HCT116 (cell line): ENCODE data around the gene ARID3A. TPM values are rescaled to one million over a fixed set of nuclear protein-coding genes. Genes with fewer than 3 reads are reported as not detected.

ENCODE experiments used
- ATAC-seq: fragments of 200-7000 bp; cut with Tn5 transposase; 2 replicates; pipeline ENCODE4 v1.9.1; 2020; ENCODE audit warnings: mild to moderate bottlenecking, moderate library complexity
- BruUV-seq: library from RNA; stranded (reverse); fragments of 400-500 nt; replicated peaks from 2 replicates; lab custom pipeline; 2021; lab: Mats Ljungman, UMichigan
- CTCF ChIA-PET: fragments of 300-600 bp; sonication (Branson Sonifier 250); formaldehyde crosslinking; loops from one replicate; lab custom pipeline; 2021; ENCODE audit warnings: antibody characterized with exemption; lab: Charles Lee
- POLR2A ChIA-PET: fragments of 300-600, 350-600 bp; sonication (Branson Sonifier 250); formaldehyde crosslinking; loops from one replicate; lab custom pipeline; 2021; ENCODE audit warnings: antibody characterized with exemption; lab: Charles Lee
- RAD21 ChIA-PET, 2 experiments: fragments of 300-600 bp; sonication (Branson Sonifier 250); formaldehyde crosslinking; loops; one replicate each; lab custom pipeline; 2023; ENCODE audit warnings: low total read pairs in 2 of 2; ENCODE audit not compliant: uncharacterized antibody in 2 of 2, unreplicated experiment in 2 of 2, low non-redundant PET in 1 of 2; lab: Charles Lee
- DNase-seq: peaks from one replicate; pipeline ENCODE4 v3.0.0-alpha.2; 2010; ENCODE audit warnings: low read depth, low spot score
- H2AFZ ChIP-seq: fragments of 200-600 bp; shearing (Covaris generic), sonication (generic); 2 replicates; pipeline ENCODE4 v1.6.1; 2017; ENCODE audit warnings: low read depth, mixed run types, mixed read lengths, antibody characterized with exemption, low read length; ENCODE audit not compliant: poor library complexity, severe bottlenecking
- H3K27ac ChIP-seq: 2 replicates; pipeline ENCODE4 v1.5.1; 2012; ENCODE audit warnings: low read depth, low read length
- H3K27me3 ChIP-seq: fragments of 200-600 bp; sonication (generic); 2 replicates; pipeline ENCODE4 v1.6.1; 2016; ENCODE audit warnings: mixed run types, low read length, mixed read lengths; ENCODE audit not compliant: insufficient read depth
- H3K36me3 ChIP-seq, 2 experiments: fragments of 200-500 bp in 1 of 2; fragments of 200-600 bp in 1 of 2; sonication (Bioruptor generic) in 1 of 2; sonication (generic) in 1 of 2; 2 replicates each; pipeline versions ENCODE4 v1.5.1 to v1.6.1; 2014 to 2016; ENCODE audit warnings: low read length in 2 of 2, inconsistent platforms in 1 of 2, mixed read lengths in 1 of 2, mixed run types in 1 of 2; ENCODE audit not compliant: insufficient read depth in 2 of 2, control insufficient read depth in 1 of 2
- H3K4me1 ChIP-seq, 2 experiments: fragments of 200-600 bp in 1 of 2; sonication (generic) in 1 of 2; 2 replicates each; pipeline versions ENCODE4 v1.5.1 to v1.6.1; 2012 to 2017; ENCODE audit warnings: low read length in 2 of 2, inconsistent platforms in 1 of 2, mild to moderate bottlenecking in 1 of 2, mixed read lengths in 1 of 2, mixed run types in 1 of 2, moderate library complexity in 1 of 2; ENCODE audit not compliant: insufficient read depth in 2 of 2, control insufficient read depth in 1 of 2
- H3K4me2 ChIP-seq: fragments of 200-600 bp; sonication (generic); 2 replicates; pipeline ENCODE4 v1.6.1; 2017; ENCODE audit warnings: mixed run types, low read length, mixed read lengths
- H3K4me3 ChIP-seq, 2 experiments: fragments of 200-600 bp in 1 of 2; sonication (generic) in 1 of 2; replicated peaks in 1 of 2; 2 replicates each; pipeline ENCODE4 v1.5.1; 2011 to 2016; ENCODE audit warnings: low read length in 2 of 2, control low read depth in 1 of 2, low read depth in 1 of 2, mild to moderate bottlenecking in 1 of 2, mixed read lengths in 1 of 2, mixed run types in 1 of 2
- H3K79me2 ChIP-seq: fragments of 200-600 bp; sonication (generic); 2 replicates; pipeline ENCODE4 v1.6.1; 2017; ENCODE audit warnings: mild to moderate bottlenecking, mixed run types, low read length, moderate library complexity, mixed read lengths; ENCODE audit not compliant: insufficient read depth
- H3K9ac ChIP-seq: fragments of 200-600 bp; sonication (generic); 2 replicates; pipeline ENCODE4 v1.6.1; 2016; ENCODE audit warnings: low read length, mixed read lengths
- H3K9me2 ChIP-seq: fragments of 200-600 bp; sonication (generic), shearing (Covaris generic); 2 replicates; pipeline ENCODE4 v1.6.1; 2017; ENCODE audit warnings: mixed run types, mild to moderate bottlenecking, moderate library complexity; ENCODE audit not compliant: insufficient read depth
- H3K9me3 ChIP-seq, 2 experiments: fragments of 200-500 bp in 1 of 2; fragments of 200-600 bp in 1 of 2; sonication (Bioruptor generic) in 1 of 2; sonication (generic) in 1 of 2; 2 replicates each; pipeline ENCODE4 v1.6.1; 2014 to 2017; ENCODE audit warnings: low read length in 2 of 2, mixed read lengths in 2 of 2, inconsistent platforms in 1 of 2, low read depth in 1 of 2, mild to moderate bottlenecking in 1 of 2, mixed run types in 1 of 2, moderate library complexity in 1 of 2; ENCODE audit not compliant: control insufficient read depth in 1 of 2, insufficient read depth in 1 of 2
- H4K20me1 ChIP-seq: fragments of 200-600 bp; sonication (generic), shearing (Covaris generic); 2 replicates; pipeline ENCODE4 v1.6.1; 2017; ENCODE audit warnings: mixed run types, mild to moderate bottlenecking, moderate library complexity; ENCODE audit not compliant: insufficient read depth
- CEBPB ChIP-seq: IDR thresholded peaks from 2 replicates; pipeline ENCODE4 v1.6.1; 2012; ENCODE audit warnings: low read depth
- CTCF ChIP-seq, 3 experiments: fragments of 200-600 bp in 1 of 3; sonication (generic) in 1 of 3; IDR thresholded peaks in 2 of 3; conservative IDR thresholded peaks in 1 of 3; 2 replicates each; pipeline ENCODE4 v1.5.1; 2012 to 2017; ENCODE audit warnings: low read depth in 2 of 3, low read length in 2 of 3, antibody characterized with exemption in 1 of 3, borderline replicate concordance in 1 of 3, control low read depth in 1 of 3, mild to moderate bottlenecking in 1 of 3, mixed read lengths in 1 of 3, mixed run types in 1 of 3, moderate library complexity in 1 of 3; ENCODE audit not compliant: insufficient read depth in 1 of 3
- EGR1 ChIP-seq: IDR thresholded peaks from 2 replicates; pipeline ENCODE4 v1.6.1; 2012; ENCODE audit warnings: low read depth
- ELF1 ChIP-seq: IDR thresholded peaks from 2 replicates; pipeline ENCODE4 v1.6.1; 2012; ENCODE audit warnings: low read depth, borderline replicate concordance
- JUND ChIP-seq: IDR thresholded peaks from 2 replicates; pipeline ENCODE4 v1.6.1; 2012
- RAD21 ChIP-seq: IDR thresholded peaks from 2 replicates; pipeline ENCODE4 v1.6.1; 2012; ENCODE audit warnings: low read depth, mild to moderate bottlenecking
- YY1 ChIP-seq: IDR thresholded peaks from 2 replicates; pipeline ENCODE4 v1.6.1; 2011; ENCODE audit warnings: low read length, low read depth, moderate library complexity, mild to moderate bottlenecking; ENCODE audit not compliant: insufficient replicate concordance; ENCODE audit errors: extremely low read depth
- intact Hi-C: fragments of 100-400 bp; cut with micrococcal nuclease; formaldehyde crosslinking; loops from 2 replicates; pipeline ENCODE4 v1.10.0; 2022
- total RNA-seq: library from RNA; stranded (reverse); gene quantifications from one replicate; pipeline ENCODE4 v1.2.1, GENCODE V29; 2021; ENCODE audit not compliant: unreplicated experiment
- TF ChIP-seq, protein P1 (sequence below): IDR thresholded peaks from 2 replicates; pipeline ENCODE4 v1.6.1; 2012
- TF ChIP-seq, protein P2 (sequence below): IDR thresholded peaks from 2 replicates; pipeline ENCODE4 v1.6.1; 2011; ENCODE audit warnings: mild to moderate bottlenecking, low read length, moderate library complexity; ENCODE audit not compliant: insufficient replicate concordance; ENCODE audit errors: extremely low read depth
- TF ChIP-seq, protein P3 (sequence below): IDR thresholded peaks from 2 replicates; pipeline ENCODE4 v1.6.1; 2012; ENCODE audit warnings: low read depth

Gene ARID3A
- total RNA-seq, 1 experiment from 2014 or later = 21.8 TPM

- no peak for TF ChIP-seq EGR1
Measured at GRCh38 chr19:883661-884211, 42.1 kb upstream of the ARID3A start (continued).

DNA sequence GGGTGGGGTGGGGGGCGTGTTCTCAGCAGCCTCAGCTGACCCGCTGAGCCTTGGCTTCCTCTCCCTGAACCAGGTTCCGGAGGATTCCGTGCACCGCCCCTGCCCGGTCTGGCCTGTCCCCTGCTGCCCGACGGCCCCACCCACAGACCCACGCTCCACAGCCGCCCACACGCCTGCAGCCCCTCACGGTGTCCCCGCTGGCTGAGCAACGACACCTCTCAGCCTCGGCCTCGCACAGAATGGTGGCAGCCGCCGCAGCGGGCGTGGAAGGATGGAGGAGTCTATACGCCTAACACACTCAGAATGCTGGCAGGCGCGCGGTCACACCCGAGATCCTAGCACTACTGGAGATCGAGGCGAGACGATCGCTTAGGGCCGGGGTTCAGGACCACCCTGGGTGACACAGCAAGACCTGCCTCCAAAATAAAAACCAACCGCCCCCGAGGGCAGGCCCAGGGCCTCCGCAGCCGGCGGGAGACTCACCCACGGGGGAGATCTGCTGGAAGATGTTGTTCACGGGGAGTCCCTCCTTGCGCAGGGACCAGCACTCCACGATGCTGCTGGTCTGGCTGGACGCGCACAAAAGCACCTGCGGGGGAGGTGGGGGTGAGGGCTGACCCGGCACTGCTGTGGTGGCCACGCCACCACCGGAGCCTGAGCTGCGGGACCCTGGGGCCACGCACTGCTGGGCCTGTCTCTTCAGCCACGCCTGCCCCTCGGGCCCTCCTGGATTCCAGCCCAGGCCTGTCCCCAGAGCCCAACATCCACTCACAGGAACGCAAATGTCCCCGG lies 41.2 kb upstream of the ARID3A start:
- Histone ChIP-seq H3K36me3 (peaks cover 9 to 17% of the 10 kb centered on the region in 2 experiments; a peak in 3 of 4 replicates), H4K20me1 (no peaks in the 10 kb centered on the region), H3K27me3 (no peaks in the 10 kb centered on the region), H3K9ac (peak overlapping the region; percentile 57; the same call in 1 of the 2 replicates), H2AFZ (no peak overlapping the region), H3K9me3 (no peaks in the 10 kb centered on the region), H3K4me3 (no peak overlapping the region), H3K27ac (peak overlapping the region; percentile 77), H3K4me2 (peak overlapping the region; percentile 60), H3K4me1 (peaks cover 20 to 22% of the 10 kb centered on the region in 2 experiments), H3K79me2 (no peaks in the 10 kb centered on the region), H3K9me2 (no peaks in the 10 kb centered on the region)
- no peak for ATAC-seq
- POLR2A ChIA-PET = no interaction called here
- intact Hi-C loops = no loop called here
- TF ChIP-seq RAD21 (no peak), EGR1 (no peak), CTCF (IDR thresholded peaks at IDR 0.05 in 2 of 3, conservative IDR thresholded peaks at IDR 0.05 in 1 of 3; ENCODE audit: borderline replicate concordance in 1 of 3, insufficient read depth in 1 of 3, low read depth in 2 of 3, low read length in 2 of 3) (no peak), YY1 (no peak), CEBPB (no peak), JUND (no peak), ELF1 (no peak)
- TF ChIP-seq, protein P1, sequence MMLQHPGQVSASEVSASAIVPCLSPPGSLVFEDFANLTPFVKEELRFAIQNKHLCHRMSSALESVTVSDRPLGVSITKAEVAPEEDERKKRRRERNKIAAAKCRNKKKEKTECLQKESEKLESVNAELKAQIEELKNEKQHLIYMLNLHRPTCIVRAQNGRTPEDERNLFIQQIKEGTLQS = no peak
- TF ChIP-seq, protein P2, sequence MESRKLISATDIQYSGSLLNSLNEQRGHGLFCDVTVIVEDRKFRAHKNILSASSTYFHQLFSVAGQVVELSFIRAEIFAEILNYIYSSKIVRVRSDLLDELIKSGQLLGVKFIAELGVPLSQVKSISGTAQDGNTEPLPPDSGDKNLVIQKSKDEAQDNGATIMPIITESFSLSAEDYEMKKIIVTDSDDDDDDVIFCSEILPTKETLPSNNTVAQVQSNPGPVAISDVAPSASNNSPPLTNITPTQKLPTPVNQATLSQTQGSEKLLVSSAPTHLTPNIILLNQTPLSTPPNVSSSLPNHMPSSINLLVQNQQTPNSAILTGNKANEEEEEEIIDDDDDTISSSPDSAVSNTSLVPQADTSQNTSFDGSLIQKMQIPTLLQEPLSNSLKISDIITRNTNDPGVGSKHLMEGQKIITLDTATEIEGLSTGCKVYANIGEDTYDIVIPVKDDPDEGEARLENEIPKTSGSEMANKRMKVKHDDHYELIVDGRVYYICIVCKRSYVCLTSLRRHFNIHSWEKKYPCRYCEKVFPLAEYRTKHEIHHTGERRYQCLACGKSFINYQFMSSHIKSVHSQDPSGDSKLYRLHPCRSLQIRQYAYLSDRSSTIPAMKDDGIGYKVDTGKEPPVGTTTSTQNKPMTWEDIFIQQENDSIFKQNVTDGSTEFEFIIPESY = no peak
- TF ChIP-seq, protein P3, sequence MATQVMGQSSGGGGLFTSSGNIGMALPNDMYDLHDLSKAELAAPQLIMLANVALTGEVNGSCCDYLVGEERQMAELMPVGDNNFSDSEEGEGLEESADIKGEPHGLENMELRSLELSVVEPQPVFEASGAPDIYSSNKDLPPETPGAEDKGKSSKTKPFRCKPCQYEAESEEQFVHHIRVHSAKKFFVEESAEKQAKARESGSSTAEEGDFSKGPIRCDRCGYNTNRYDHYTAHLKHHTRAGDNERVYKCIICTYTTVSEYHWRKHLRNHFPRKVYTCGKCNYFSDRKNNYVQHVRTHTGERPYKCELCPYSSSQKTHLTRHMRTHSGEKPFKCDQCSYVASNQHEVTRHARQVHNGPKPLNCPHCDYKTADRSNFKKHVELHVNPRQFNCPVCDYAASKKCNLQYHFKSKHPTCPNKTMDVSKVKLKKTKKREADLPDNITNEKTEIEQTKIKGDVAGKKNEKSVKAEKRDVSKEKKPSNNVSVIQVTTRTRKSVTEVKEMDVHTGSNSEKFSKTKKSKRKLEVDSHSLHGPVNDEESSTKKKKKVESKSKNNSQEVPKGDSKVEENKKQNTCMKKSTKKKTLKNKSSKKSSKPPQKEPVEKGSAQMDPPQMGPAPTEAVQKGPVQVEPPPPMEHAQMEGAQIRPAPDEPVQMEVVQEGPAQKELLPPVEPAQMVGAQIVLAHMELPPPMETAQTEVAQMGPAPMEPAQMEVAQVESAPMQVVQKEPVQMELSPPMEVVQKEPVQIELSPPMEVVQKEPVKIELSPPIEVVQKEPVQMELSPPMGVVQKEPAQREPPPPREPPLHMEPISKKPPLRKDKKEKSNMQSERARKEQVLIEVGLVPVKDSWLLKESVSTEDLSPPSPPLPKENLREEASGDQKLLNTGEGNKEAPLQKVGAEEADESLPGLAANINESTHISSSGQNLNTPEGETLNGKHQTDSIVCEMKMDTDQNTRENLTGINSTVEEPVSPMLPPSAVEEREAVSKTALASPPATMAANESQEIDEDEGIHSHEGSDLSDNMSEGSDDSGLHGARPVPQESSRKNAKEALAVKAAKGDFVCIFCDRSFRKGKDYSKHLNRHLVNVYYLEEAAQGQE = no peak
- no TSS peak for BruUV-seq
- DNase-seq = no peak
- RAD21 ChIA-PET = no interaction called here
- CTCF ChIA-PET = no interaction called here
